ENCODE results near the gene IGLL5.

GRCh38 chr22:22842085-22842484, 45.5 kb upstream of the IGLL5 start:
- TF ChIP-seq CTCF (IDR thresholded peaks at IDR 0.05) (no peak), POLR2A (IDR thresholded peaks at IDR 0.05) (no peak)

All from thyroid gland (tissue), 4 donors.